MM.1S (cell line): ENCODE results near the gene TRIM54.

Experiments used
- EZH2 ChIP-seq: fragments of 300-600 bp; sonication (generic); optimal IDR thresholded peaks from 2 replicates; pipeline ENCODE3; 2017; ENCODE audit warnings: low read depth, mild to moderate bottlenecking, antibody characterized with exemption, low read length, mixed read lengths
- EZH2phosphoT487 ChIP-seq: fragments of 300-600 bp; sonication (generic); IDR thresholded peaks from 2 replicates; pipeline ENCODE4 v1.6.1; 2018; ENCODE audit warnings: antibody characterized with exemption, low read length
- TF ChIP-seq, protein P1 (sequence below): fragments of 300-600 bp; sonication (generic); IDR thresholded peaks from 2 replicates; pipeline ENCODE4 v1.5.1; 2016; ENCODE audit warnings: antibody characterized with exemption, low read length, mixed read lengths

DNA sequence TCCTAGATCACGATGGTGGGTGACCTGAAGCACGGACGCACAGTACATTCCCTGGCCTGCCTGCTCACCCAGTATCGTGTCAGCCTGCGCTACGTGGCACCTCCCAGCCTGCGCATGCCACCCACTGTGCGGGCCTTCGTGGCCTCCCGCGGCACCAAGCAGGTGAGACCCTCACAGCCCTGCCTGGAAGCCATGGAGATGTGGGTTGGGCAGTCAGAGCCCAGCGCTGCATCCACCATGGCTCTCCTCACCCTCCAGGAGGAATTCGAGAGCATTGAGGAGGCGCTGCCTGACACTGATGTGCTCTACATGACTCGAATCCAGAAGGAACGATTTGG, 39.6 kb upstream of the TRIM54 start:
- TF ChIP-seq, protein P1, sequence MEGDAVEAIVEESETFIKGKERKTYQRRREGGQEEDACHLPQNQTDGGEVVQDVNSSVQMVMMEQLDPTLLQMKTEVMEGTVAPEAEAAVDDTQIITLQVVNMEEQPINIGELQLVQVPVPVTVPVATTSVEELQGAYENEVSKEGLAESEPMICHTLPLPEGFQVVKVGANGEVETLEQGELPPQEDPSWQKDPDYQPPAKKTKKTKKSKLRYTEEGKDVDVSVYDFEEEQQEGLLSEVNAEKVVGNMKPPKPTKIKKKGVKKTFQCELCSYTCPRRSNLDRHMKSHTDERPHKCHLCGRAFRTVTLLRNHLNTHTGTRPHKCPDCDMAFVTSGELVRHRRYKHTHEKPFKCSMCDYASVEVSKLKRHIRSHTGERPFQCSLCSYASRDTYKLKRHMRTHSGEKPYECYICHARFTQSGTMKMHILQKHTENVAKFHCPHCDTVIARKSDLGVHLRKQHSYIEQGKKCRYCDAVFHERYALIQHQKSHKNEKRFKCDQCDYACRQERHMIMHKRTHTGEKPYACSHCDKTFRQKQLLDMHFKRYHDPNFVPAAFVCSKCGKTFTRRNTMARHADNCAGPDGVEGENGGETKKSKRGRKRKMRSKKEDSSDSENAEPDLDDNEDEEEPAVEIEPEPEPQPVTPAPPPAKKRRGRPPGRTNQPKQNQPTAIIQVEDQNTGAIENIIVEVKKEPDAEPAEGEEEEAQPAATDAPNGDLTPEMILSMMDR = no peak
- TF ChIP-seq EZH2 (no peak), EZH2phosphoT487 (no peak)
